Renal pelvis (tissue), 4 donors: ENCODE results near the gene PPP2R3B. TPM values are rescaled to one million over a fixed set of nuclear protein-coding genes. Genes with fewer than 3 reads are reported as not detected.
"Not testable (repeated sequence)": the region's sequence is repeated elsewhere in the genome, so short reads cannot be mapped to it uniquely, and the experiment has no call there.

ENCODE experiments used
- DNase-seq: peaks from one replicate; pipeline ENCODE4 v3.0.0-alpha.2; 2013
- polyA plus RNA-seq, 3 donors: library from polyadenylated mRNA; unstranded; fragments of 120-200 nt; gene quantifications; one replicate each; pipeline ENCODE4 v1.2.1, GENCODE V29; 2013; ENCODE audit not compliant: insufficient read length in 3 of 3

The PPP2R3B gene
- polyA plus RNA-seq, 3 donors: 24.8 to 32.6 (median 25.7) TPM

DNA sequence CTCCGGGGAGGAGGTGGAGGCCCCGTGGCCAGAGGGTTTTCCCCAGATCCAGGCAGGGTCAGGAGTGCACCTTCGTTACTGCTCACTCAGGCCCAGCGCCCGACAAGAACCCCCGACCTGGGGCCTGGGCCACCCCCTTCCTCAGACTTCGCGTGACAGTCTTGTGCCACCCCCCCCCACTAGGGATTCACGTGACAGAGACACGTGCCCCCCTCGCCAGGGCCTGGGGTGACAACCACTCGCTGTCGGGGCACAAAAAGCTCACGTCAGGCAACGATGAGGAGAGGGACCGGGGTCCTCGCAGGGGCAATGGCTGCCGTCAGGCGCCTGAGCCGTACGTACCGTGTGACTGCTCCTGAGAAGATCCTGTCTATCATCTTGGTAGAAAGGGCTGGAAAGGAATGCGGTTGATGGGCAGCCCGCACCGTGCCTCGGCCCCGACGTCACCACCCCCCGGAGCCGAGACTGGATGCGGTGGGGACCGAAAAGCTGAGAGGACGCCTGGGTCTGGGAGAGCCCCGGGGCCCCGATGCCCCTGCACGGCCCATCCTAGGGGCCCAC, 45.1 kb downstream of the PPP2R3B start:
- DNase-seq: no peak

DNA sequence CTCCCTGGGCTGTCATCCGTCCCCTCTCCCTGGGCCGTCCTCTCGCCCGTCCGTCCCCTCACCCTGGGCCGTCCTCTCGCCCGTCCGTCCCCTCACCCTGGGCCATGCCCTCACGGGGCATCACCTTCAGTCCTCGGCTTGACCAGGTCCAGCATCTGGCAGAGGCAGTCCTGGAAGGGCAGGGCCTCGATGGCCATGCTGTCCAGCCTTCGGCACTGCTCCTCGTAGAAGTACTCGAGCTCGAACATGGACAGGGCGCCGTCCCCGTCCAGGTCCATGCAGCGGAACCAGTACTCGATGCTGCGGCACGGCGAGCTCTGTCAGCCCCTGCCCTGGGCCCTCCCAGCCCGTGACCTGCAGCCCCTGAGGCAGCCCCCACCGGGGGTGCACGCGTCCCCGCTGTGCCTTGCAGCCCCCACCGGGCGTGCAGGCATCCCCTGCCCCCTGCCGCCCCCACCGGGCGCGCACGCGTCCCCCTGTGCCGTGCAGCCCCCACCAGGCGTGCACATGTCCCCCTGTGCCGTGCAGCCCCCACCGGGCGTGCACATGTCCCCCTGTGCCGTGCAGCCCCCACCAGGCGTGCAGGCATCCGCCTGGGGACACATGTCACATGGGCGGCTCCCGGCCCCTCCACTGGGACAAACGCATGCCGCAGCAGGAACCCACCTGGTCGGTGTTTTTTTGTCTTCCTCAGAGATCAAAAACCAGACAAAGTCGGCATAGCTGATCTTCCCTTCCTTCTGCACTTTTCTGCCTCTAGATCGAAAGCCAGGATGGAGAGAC, 45.9 kb downstream of the PPP2R3B start:
- no peak for DNase-seq

- no peak for DNase-seq
Measured at GRCh38 chrX:340121-340520, 46.6 kb downstream of the PPP2R3B start.

DNA sequence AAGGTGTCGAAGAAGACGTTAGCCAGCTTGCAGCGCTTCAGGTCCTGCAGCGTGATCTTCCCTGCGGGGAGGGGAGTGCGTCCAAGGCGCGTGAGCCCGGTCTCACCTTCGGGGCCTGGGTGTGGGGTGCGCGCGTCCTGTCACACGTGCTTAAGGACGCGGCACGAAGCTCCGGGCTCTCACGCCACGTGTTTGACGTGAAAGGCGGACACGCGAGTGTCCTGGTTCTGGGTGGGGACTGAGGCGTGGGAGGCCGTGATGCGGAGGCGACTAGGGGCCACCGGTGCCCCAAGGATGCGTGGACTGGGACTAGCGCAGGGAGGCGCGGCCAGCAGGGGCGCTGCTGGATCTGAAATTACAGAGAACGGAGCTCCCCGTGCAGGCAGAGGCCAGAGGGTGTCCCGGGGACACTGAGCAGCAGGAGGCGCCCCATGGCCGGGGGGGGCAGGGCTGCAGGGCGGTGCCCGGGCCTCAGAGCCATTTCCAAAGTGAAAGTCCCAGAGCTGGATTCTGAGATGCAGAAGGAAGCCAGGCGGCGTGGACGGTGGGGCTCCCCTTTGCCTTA, 47.8 kb downstream of the PPP2R3B start:
- no peak for DNase-seq

DNA sequence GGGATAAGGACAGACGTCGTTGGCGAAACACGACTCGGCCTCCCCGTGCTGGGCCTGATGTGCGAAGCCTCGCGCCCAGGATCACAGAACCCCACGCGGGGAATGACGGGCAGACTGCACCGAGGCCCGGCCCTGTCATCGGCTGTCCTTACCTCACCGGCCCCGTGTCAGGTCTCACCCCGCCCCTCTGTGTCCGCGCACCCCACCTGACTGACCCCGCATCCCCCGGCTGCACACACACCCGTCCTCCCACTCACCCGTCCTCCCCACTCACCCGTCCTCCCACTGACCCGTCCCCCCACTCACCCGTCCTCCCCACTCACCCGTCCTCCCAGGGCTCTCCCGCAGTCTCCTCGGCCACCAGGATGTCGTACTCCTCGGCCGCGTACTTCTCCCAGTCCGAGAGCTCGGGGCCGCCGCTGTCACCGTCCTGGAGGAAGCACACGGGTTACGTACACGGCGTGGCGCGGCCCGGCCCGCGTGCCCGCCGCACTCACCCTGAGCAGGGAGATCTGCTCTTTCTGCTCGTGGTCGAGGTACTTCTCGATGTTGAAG, 48.3 kb downstream of the PPP2R3B start:
- DNase-seq: no peak

DNA sequence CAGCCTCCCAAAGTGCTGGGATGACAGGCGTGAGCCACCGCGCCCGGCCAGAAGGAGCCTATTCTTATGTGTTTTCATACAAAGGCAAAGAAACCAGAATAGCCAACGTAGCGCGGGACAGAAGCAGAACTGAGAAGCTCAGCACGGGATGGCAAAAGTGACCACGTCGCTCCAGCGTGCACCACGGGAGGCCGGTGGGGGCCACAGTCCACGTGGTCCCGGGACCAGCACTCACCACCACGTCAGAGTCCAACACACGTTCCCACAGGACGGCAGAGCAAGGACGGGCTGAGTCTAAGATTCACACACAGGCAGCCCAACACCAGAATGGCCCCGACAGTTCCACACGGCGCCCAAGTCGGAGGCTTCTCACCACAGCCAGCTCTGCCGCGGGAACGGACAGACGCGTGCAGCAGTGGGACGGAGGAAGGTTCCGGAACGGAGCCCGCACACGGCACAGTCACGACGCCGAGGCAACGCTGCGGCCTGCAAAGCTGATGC, 49.3 kb downstream of the PPP2R3B start:
- no peak for DNase-seq

DNA sequence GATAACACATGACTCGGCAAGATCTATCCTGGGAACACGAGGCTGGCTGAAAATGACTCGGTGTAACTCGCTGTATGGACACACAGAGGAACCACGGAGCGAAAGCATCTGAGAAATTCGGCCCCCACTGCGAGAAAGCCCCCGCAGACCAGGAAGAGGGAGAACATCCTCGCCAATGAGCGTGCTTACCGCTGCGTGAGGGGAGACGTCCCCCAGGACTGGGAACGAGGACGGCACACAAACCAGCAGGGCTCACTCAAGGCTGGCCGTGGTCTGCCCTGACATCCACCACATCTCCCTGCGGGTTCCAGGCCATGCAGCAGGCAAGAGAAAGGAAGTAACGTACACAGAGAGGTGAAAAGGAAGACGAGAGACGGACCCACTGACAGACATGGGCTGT, 50.5 kb downstream of the PPP2R3B start:
- no peak for DNase-seq

DNA sequence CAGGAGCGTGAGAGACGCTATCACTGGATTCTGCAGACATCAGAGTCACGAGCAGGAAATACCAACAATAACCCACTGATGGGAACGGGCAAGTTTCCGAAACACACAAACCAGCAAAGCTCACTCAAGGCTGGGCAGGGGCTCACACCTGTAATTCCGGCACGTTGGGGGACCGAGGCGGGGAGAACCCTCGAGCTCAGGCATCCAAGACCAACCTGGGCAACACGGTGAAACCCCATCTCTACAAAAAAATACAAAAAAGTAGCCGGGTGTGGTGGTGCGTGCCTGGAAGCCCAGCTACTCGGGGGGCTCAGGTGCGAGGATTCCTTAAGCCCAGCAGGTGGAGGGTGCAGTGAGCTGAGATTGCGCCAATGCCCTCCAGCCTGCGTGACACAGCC, 51.0 kb downstream of the PPP2R3B start:
- DNase-seq: no peak

- no peak for DNase-seq
Measured at GRCh38 chrX:334971-335757, 51.5 kb downstream of the PPP2R3B start.

GRCh38 chrX:334331-334891, 52.3 kb downstream of the PPP2R3B start:
- DNase-seq: no peak

DNA sequence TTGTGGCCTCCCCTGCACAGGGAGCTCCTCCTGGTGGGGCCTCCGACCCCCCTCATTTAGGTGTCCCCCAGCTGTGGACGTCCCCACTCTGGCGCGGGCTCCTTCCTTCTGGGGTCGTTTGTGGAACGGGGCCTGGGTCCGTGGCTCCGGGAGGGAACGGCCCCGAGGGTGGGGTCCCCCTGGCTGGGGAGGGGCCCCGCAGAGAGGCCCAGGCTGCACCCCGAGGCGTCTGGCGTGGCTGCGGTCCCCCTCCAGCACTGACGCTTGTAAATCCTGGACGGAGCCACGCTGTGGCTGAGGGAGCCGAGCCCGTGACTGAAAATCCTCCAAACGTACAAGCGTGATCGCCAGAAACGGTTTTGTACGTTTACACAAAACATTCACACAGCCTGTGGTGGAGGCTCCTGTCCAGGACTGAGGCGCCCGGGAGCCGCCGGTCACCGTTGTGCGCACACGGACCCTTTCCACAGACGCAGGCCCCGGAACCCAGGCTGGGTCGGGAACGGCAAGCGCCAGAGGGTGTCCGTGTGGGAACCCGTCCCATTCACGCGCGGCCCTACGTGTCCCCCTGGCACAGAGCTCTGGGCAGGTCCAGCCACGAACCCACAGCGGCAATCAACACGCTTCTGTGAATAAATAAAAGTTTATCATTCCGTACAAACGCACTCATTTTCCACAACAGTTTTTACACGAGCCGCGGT, 52.9 kb downstream of the PPP2R3B start:
- DNase-seq: no peak

DNA sequence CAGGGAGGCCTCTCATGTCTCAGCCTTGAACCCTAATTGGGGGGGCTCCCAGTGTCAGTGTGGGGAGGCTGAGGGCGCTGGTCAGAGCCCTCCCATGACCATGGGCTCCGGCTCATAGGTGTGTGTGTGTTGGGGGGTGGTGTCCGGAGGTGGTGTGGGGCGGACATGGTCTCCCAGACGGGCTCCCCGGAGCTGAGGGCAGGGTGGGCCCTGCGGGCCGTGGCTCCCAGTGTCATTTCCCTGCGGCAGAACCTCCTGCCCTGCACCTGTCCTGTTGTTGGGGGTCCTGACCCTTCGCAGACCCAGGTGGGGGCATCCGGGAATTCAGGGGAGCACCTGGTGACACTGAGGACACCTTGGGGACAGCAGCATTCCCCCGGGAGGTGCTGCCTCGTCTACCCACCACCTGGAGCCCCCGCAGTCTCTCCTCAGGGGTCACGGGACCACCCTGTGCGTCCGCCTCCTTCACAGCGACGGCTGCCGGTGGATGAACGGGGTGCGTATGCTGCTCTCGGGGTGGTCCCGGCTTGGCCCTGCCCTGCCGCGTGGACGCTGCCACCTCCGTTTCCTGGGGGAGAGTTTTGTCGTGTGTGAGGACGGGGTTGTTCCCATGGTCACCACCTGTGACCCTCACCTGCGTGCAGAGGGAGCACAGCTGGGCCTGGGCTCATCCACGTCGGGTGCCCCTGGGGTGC, 53.6 kb downstream of the PPP2R3B start:
- no peak for DNase-seq

DNA sequence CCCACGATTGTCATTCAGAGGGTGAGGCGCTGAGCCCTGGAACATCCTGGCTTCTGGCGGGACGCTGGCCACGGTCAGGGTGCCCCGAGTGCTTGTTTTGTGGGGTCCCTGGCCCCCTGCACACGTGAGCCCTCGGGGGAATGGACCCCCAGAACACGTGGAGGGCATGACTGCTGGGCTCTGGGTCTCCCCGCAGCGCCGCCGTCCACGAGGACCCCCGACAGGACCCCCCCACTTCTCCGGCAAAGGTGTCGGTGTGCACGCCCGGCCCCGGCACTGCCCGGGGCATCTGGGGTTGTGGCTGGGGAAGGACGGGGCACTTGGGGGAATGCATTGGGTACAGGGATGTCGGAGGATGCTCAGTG, 54.2 kb downstream of the PPP2R3B start:
- no peak for DNase-seq

- no peak for DNase-seq
Measured at GRCh38 chrX:331825-332495, 54.7 kb downstream of the PPP2R3B start.

DNA sequence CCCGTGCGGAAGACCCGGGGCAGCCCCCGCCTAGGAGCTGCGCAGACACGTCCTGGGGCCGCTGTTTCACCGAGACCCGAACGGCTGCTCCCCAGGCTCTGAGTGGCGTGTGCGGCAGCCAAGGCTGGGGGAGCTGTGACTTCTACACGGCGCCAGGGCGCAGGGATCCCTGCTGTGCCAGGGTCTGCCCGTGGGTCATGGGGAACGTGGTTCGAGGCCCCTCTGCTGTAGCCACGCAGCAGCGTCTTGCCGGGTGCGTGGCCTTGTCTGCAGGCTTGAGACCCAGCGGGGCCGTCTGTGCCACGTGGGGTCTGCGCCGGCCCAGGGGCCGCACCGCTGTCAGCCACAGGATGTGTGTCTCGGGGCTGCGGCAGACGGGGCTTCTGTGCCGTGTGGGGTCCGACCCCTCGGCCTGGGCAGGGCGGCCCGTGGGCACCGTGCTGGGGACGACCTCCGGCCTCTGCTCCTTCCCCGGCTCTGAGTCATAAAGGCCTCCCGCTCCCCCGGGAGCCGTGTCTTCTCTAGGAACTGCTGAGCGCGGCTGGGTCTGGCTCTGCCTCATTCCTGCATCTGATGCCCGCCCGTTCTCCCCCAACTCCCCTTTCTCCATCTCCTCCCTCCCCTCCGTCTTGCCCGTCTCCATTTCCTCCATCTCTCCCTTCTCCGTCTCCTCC, 55.4 kb downstream of the PPP2R3B start:
- no peak for DNase-seq

DNA sequence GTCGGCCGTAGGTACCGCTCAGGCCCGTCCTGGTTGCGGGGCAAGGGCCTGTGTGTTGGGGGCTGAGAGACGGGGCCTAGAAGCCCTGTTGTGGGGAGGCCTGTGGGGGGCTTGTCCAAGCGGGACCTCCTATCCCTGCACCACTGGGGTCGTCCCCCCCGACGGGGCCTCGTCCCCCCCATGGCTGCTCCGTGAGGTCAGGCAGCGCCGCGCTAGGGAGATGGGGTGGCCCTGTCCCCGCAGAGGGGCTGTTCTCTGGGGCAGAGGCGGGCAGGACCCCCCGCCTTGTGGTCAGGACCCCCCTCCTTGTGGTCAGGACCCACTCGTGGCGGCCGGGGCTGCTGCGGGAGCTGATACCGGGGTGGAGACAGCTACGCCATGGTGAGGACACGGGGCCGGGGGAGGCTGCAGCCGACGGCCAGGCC, 56.0 kb downstream of the PPP2R3B start:
- DNase-seq: no peak

- not testable (repeated sequence) for DNase-seq
Measured at GRCh38 chrX:330141-330725, 56.5 kb downstream of the PPP2R3B start.

DNA sequence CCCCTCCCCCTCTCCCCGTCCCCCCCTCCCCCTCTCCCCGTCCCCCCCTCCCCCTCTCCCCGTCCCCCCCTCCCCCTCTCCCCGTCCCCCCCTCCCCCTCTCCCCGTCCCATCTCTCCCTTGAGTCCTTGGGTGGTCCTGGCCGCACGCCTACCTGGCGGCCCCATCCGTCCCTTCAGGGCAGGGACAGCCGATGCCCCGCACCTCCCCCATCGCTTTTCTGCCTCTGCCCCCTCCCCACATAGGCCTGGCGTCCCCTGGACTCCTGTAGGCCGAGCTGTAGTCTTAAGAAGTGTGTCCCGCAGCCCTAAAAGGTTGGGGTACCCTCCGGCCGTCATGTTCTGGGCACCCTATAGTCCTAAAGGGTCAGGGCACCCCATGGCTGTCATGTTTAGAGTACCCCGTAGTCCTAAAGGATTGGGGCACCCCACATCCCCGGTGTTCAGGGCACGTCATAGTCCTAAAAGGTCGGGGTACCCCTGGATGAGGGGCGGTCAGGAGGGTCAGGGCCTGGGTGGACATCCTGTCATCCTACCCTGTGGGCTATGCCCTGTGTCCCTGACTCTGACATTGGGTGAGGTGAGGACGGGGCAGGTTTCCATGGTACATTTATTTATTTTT, 57.3 kb downstream of the PPP2R3B start:
- DNase-seq: no peak
